Epithelial cell of prostate (primary cell): ENCODE results near the gene GOT1.

Experiments used
- DNase-seq: peaks from one replicate; pipeline ENCODE4 v3.0.0-alpha.2; 2011; ENCODE audit warnings: low read depth, low spot score
- H3K27ac ChIP-seq: fragments of 450-650 bp; 2 replicates; pipeline ENCODE4 v1.5.1; 2017; ENCODE audit warnings: mild to moderate bottlenecking

The GOT1 gene

DNA sequence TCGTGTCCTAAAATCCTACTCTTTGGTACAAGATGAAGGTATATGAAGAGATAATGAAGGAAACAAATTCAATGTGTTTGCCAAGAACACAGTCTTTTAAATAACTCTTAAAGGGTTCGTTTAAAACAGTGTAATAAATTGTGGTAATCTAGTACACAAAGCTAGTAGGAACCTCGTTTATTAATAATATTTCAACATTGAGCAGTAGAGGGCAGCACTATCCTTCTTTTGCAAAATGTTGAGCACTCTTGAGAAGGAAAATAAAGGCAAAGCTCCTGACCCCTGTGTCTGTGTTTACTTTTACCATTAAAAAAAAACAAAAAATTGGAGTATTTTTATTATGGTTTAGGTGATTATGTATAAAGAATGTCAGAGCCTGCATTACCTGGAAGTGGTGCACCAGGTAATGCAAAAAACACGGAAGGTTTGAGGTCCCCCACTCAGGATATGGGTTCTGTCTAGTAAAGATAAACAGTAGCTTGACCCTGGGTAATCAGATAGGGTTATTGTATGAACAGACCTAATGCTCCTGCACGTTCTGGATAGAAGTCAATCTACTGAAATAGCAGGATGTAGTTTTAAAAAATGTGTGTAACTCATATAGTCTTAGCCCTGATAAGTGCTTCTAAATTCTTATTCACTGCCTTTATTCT lies 5.7 kb upstream of the GOT1 start:
- DNase-seq, result no peak
- no peak overlapping the region for H3K27ac ChIP-seq

DNA sequence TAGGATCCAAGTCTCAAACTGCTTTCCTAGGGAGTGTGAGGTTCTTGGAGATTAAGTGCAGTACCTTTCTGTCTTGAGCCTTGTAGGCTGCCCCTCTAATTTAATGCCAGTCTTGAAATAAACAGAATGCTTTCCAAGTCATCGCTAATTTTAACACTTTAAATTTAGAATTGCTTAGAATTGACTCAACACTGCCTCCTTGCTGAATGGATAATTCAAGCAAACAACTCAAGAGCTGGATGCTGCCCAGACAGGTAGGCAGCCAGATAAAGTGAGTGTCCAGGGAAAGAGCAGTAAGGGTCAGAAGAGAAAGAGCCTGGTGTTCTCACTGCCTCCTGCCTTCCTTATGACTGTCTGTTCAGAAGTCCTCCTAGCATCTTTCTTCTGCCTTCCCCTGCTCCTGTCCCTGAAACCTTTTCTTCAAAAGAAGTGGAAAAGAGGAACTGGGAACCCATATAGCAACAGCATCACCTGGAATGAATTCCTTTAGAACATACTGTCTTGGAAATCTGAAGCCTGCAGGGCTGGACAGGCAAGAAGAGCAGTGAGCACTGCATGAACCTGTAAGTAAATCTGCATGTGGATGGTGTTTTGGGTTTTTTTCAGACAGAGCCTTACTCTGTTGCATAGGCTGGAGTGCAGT lies 3.1 kb upstream of the GOT1 start:
- DNase-seq, result no peak

DNA sequence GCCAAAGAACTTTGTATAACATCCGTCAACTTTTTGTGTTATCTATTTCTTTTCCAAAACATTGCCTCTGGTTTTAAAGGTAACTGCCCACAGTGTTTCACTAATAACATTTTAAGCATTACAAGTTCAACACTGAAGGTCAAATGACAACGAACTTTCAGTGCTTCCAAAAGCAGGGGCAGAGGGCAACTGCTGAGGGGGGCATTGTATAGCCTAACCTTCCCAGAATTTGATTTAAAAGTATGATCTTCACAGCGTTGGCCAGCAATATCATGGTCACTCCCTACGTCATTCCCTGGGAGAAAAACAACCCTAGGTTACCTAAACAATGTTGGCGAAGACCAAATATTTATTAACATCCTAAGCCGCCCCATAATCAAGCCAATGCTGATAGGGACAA lies 2.5 kb upstream of the GOT1 start:
- no peak for DNase-seq
- no peak overlapping the region for H3K27ac ChIP-seq

More for the DNA sequence above, 3.1 kb upstream of the GOT1 start:
- H3K27ac ChIP-seq, result no peak overlapping the region

DNA sequence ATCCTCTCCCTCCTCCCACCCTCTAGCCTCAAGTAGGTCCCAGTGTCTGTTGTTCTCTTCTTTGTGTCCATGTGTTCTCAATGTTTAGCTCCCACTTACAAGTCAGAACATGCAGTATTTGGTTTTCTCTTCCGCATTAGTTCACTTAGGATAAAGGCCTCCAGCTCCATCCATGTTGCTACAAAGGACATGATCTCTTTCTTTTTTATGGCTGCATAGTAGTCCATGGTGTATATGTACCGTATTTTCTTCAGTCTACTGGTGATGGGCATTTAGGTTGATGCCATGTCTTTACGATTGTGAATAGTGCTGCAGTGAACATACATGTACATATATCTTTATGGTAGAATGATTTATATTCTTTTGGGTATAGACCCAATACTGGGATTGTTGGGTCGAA lies 1.6 kb upstream of the GOT1 start:
- DNase-seq, result no peak
- no peak overlapping the region for H3K27ac ChIP-seq

DNA sequence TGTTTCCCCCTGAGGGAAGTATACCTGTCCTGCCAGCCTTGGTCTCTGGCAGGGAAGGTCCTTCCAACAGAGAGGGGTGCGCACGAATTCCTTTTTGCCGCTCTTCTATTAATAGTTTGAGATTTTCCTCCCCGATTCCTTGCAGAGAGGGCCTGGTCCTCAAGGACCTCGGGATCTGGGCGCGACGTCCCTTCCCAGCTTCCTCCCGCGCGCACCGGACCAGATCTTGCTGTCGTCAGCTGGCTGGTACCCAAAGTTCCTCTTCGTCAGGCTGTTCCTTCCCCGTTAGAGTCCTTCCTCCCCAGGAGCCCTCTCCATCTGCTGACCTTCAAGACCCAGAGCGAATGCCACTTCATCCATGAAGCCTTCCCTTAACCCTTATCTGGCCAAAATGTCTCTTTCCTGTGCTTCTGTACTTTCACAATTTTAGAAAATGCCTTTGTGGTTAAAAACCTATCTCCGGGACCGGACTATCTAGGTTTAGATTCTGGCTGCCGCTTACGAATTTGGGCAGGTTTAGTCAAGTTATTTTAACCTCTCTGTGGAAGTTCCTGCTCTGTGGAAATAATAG lies 851 bp upstream of the GOT1 start:
- peak overlapping the region; percentile 87 for H3K27ac ChIP-seq
- DNase-seq, result no peak

DNA sequence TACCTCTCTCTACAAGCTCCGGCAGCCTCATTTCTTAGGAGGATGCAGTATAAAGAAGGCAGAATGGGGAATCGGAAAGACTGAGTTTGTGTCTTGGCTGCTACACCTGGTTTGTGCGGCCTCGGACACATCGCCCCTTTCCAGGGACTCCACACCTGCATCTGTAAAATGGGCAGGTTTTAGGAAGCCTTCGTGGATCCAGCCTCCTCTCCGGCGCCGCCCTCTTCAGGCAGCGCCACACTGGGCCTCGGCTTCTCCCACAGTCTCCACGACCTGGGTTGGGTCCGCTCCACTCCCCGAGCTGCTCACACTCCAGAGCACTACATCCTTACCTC lies 341 bp downstream of the GOT1 start:
- DNase-seq, result no peak
- peak overlapping the region; percentile 87 for H3K27ac ChIP-seq

DNA sequence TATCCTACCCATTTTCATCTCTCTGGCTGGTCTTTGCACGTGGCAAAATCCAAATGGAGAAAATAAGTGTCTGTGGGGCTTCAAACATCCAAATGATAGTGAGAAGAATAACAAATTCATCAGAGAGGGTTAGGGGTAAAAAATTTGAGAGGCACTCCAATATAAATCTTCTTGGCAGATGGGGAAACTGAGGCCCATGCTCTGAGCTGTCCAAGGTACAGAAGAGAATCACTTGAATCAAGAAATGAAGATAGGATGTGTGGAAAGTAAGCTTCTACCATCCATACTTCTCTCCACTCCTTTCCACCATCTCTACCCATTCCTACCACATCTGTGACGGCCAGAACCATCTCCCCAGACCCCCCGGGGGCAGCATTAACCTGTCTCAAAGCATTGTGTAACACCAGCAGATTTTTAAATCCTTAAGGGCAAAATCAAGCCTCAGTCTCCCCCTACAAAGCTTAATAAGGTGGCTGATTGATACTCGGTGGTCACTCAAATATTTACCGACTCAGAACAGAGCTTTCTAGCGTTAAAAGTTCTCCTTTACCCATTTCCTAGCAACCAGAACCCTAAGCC lies 818 bp downstream of the GOT1 start:
- H3K27ac ChIP-seq, result peak overlapping the region; percentile 87
- no peak for DNase-seq

DNA sequence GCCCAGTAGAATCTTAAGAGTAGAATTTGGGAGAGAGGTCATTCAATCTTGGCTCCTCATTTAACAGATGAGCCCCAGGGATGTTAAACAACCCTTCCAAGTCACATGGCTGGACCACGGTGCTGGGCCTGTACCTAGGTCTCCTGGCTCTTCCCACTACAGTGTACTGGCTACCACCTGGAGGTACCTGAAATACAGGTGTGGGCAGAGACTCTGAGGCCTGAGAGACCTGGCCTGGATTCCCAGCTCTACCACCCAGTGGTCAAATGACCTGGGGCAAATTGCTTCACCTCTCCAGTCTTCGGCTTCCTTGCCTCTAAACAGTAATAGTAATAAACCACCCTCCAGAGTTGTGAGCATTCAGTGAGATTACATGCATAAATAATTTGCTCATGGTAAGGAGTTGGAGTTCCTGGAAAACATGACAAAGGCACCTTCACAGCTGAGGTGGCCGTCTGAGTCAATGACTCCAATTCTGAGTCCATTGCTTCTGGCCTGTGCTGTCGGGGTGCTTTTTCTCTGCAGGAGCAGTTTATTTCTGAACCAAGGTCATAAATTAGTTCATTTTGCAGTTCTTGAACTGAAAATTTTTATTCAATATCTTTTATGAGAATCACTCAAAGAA lies 2.7 kb downstream of the GOT1 start:
- no peak overlapping the region for H3K27ac ChIP-seq
- DNase-seq, result no peak

DNA sequence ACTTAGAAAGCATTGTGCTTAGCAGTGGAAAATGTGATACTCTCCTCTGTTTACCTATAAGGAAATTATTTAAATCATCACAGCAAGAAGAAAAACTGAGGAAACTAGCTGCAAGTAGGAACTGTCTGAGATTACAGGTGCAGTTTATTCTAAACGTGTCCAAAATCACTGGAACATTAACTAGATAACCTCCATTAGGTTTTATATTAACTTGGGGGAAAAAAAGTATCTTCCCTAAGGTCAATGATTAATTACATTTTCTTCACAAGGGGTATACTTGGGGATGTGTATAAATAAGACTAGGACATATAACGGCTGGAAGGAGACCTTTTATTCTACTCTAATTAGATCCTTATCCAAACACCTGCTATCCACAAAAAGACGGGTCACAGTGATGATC lies 3.7 kb downstream of the GOT1 start:
- H3K27ac ChIP-seq, result no peak overlapping the region
- DNase-seq, result no peak

DNA sequence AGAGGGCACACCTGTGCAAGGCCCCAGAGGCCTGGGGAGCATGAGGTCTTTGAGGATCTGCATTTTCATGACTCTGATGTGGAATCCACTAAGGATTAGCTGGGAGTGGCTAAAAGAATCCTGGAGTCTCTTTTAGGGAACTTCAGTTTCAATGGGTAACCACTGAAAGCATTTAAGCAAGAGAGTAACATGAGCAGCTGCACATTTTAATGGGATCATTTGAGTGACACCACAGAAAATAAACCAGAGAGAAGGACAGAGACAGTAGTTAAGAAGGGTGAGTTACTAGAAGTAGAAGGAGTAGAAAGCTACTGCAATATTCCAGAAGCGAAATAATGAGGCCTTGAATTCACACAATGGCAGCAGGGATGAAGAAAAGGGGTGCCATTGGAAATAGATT lies 5.2 kb downstream of the GOT1 start:
- no peak for DNase-seq
- no peak overlapping the region for H3K27ac ChIP-seq

DNA sequence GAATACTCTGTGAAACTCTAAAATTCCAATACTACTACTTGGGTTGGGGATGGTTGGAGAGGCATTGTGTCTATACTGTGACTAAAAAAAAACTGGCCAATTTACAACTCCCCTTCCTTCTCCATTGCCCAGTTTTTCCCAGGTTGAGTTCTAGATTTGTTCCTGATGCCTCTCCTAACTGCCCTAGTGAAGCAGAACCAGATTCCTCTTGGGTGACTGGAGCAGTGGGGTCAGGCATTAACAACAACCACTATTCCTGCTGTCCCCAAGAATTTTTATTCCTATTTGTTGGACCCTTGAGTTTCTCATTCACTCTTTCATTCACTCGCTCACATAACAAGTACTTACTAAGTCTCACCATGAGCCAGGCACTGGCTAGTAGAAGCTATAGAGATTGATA lies 5.8 kb downstream of the GOT1 start:
- H3K27ac ChIP-seq, result no peak overlapping the region
- DNase-seq, result no peak

DNA sequence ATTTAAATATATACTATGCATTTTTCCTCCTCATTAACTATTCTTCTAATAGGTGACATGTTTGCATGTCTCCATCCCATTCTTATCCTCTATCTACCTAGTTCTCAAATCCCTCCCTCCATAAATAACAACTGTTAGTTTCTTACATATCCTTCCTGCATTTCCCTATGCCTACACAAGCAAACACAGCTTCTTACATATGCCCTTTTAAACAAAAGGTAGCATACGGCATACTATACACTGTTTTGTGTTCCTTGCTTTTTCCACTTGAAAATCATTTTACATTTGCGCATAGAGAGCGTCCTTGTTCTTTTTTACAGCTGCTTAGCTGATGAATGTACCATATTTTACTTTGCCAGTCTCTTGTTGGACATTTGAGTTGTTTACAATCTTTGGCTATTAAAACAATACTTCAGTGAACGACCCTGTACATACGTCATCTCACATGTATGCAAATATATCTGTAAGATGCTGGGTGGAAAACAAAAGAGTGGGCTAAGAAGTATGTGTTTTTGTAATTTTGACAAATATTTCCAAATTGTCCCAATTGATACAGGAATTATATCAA lies 7.8 kb downstream of the GOT1 start:
- H3K27ac ChIP-seq, result no peak overlapping the region
- no peak for DNase-seq

DNA sequence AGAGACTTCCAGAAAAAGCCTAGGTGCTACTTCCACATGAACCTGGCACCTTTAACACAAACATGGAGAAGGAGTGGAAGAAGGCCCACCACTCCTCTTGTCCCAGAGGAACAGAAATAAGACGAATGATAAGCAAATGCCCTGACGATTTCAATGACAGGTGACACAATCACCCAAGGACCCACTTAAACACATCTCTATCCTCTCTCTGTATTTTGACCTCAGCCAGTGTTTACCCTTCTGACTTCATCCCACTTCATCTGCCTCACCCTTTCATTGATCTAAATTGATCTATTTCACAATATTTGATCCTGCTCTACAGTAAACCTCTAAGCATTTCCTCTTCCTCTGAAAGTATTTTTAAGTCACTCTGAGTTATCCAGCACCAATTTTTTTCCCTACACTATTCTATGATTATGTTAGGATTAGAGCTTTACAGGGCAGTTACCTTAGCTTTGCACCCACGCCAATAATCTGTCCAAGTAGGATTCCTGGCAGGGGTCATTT lies 9.1 kb downstream of the GOT1 start:
- DNase-seq, result no peak
- H3K27ac ChIP-seq, result no peak overlapping the region

DNA sequence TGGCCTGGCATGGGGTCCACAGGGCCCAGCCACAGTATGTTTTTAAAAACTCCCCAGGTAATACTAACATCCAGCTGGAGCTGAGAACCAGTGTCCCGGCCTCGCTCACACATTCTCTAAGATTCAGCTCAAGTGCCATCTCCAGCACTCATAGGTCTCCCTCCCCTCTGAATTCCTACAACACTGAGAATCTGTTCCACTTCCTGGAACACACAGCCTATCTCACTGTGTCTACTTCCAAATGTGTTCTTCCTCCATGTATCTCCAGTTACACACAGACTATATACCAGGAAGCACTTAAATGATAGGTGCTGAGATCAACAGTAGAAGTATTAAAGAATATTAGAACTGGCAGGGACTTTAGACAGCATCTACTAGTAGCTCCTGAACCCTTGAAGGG lies 10.7 kb downstream of the GOT1 start:
- DNase-seq, result no peak
- no peak overlapping the region for H3K27ac ChIP-seq

DNA sequence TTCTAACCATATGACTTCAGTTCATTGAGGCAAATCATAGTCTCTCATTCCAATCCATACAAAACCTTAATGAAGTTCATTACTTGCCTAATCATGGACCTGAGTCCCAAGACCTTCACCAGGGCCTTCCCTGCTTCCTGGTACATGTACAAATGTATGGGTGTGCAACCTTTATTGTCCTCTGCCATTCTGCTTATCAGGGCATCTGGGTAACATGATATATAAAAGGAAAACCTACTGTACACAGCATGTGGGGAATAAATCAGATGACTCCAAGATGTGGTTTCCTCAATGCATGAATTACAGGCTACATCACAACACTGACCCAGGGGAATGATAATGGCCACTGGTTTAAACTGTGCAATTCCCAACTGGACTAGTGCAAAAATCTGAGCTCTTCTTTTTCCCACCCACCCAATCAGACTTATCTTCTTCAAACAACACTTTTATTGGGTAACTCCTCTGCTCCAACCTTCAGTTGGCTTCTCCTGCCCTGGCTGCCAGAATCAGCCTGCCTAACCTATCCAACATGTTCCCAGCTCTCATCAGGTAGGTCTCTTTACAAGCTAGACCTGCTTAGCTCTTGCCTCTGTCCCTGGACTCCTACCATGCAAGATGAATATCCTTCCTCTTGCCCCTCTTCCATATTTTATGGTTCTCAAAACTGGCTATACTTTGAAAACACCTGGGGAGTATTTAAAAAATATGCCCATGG lies 11.4 kb downstream of the GOT1 start:
- DNase-seq, result no peak
- H3K27ac ChIP-seq, result no peak overlapping the region

DNA sequence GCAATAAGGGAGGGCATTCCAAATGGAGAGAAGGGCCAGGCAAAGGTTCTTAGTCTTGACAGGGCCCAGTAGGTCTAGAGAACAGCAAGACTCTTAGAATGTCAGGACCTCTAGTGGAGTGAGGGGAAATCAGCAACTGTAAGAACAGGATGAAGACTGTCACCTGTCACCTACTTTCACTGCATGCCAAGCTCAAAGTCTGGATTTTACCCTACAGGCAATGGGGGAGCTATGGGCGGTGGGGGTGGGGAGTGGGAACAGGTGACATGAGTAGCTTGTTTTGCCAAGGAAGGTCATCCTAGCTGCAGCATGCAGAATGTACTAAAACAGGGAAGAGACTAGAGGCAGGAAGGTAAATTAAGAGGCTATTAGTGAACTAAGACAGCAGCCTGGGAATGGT lies 18.3 kb downstream of the GOT1 start:
- no peak for DNase-seq

DNA sequence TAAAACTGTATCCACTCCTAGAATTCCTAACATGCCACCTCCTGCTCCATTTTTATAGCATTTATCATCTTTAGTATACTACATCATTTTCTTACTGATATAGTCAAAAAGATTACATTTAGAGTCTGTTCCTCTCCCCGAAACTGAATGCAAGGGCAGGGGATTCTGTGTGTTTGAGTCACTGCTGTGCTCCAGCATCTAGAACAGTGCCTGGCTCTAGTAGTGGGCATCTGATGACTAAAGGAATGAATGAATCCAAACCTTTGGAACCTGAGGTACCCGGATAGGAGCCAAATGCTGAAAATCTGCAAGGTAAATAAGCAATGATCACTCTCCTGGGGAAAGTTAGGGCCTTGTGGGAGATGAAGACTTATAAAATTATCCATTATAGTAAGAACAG lies 18.9 kb downstream of the GOT1 start:
- no peak for DNase-seq
- H3K27ac ChIP-seq, result no peak overlapping the region

More for the DNA sequence above, 18.3 kb downstream of the GOT1 start:
- H3K27ac ChIP-seq, result no peak overlapping the region

DNA sequence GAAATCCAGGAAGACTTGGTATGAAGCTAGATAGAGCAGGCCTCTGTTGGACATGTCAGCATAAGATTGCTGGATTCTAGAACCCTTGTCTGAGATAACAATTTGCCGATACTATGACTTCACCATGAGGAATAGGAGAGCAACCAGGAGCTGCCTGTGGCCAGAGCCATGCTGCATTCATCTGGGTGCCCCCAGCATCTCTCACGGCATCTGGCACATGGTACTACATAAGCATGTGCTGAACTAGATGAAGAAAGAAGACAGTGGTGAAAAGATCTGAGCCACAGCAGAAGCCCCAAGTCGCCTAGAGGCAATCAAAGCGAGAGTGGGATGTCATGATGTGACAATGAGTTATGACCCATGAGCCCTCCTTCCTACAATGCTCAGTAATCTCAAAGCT lies 19.5 kb downstream of the GOT1 start:
- no peak overlapping the region for H3K27ac ChIP-seq

DNA sequence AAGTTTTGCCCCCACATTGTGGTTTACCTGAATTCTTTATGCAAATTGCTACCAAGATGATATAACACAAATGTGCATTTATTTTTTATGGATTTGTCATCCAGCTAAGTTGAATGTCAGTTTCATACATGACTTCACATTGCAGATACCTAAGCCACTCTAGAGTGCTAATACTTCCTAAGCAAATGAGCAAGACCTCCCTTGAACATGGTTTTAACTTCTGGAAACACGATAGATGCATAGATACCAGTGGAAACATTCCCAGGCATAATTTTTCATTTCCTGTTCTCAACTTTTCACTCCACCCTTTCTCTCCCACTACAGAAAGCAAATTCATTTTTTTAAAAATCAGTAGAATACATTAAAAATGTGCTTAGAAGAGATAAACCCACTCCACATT lies 20.3 kb downstream of the GOT1 start:
- no peak for DNase-seq

More for the DNA sequence above, 19.5 kb downstream of the GOT1 start:
- no peak for DNase-seq

DNA sequence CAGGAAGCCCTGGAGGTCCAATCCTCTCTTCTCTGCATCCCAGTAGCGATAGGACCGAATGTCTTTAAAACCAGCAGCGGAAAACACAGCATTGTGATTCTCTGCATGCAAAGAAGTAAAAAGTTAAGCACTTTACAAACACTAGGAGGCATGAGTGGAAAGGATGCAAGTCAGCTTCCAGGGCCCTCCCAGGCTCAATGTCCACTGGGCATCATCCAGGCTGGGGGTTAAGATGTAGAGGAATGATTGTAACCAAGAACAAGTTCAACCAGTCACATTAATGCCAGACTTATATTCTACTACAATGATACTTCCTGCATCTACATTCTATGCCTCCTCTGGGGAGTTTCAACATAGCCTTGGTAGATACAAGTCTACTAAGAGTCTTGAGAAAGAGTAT lies 24.3 kb downstream of the GOT1 start:
- DNase-seq, result no peak

More for the DNA sequence above, 20.3 kb downstream of the GOT1 start:
- H3K27ac ChIP-seq, result no peak overlapping the region

More for the DNA sequence above, 24.3 kb downstream of the GOT1 start:
- H3K27ac ChIP-seq, result no peak overlapping the region
